Subcutaneous adipose tissue (tissue), 4 donors: Measurements from ENCODE around the gene BAG5. TPM values are rescaled to one million over a fixed set of nuclear protein-coding genes. Genes with fewer than 3 reads are reported as not detected.

Source experiments
- total RNA-seq, 4 donors: library from RNA; depleted of rRNA; stranded (reverse); fragments of >200 nt; gene quantifications; one replicate each; pipeline ENCODE4 v1.1.0, GENCODE V29; 2016
- TF ChIP-seq, protein P1 (sequence below): fragments of 450-650 bp; IDR thresholded peaks from one replicate; pipeline ENCODE4 v1.5.1; 2016; ENCODE audit warnings: low read depth, mild to moderate bottlenecking, control low read depth, antibody characterized with exemption, moderate library complexity

The BAG5 gene
- total RNA-seq, 4 donors from 2014 or later: 35.7 to 53.8 (median 46.9) TPM

DNA sequence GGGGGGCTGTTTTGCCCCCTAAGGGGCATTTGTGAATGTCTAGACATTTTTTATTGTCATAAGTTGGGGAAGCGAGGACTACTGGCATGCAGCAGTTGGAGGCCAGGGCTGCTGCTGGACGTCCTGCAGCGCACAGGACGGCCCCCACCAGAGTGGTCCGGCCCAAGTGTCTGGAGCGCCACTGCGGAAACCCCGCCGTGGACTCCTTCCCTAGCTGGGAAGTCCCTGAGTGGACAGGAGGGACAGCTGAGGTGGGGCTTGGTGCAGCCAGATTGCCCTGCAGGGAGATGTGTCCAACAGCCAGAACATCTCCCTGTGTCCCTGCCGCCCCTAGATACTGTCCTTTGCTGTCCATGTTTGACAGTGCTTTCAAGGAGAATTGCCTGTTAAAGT is 45.3 kb downstream of the BAG5 start:
- TF ChIP-seq, protein P1, sequence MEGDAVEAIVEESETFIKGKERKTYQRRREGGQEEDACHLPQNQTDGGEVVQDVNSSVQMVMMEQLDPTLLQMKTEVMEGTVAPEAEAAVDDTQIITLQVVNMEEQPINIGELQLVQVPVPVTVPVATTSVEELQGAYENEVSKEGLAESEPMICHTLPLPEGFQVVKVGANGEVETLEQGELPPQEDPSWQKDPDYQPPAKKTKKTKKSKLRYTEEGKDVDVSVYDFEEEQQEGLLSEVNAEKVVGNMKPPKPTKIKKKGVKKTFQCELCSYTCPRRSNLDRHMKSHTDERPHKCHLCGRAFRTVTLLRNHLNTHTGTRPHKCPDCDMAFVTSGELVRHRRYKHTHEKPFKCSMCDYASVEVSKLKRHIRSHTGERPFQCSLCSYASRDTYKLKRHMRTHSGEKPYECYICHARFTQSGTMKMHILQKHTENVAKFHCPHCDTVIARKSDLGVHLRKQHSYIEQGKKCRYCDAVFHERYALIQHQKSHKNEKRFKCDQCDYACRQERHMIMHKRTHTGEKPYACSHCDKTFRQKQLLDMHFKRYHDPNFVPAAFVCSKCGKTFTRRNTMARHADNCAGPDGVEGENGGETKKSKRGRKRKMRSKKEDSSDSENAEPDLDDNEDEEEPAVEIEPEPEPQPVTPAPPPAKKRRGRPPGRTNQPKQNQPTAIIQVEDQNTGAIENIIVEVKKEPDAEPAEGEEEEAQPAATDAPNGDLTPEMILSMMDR: no peak

DNA sequence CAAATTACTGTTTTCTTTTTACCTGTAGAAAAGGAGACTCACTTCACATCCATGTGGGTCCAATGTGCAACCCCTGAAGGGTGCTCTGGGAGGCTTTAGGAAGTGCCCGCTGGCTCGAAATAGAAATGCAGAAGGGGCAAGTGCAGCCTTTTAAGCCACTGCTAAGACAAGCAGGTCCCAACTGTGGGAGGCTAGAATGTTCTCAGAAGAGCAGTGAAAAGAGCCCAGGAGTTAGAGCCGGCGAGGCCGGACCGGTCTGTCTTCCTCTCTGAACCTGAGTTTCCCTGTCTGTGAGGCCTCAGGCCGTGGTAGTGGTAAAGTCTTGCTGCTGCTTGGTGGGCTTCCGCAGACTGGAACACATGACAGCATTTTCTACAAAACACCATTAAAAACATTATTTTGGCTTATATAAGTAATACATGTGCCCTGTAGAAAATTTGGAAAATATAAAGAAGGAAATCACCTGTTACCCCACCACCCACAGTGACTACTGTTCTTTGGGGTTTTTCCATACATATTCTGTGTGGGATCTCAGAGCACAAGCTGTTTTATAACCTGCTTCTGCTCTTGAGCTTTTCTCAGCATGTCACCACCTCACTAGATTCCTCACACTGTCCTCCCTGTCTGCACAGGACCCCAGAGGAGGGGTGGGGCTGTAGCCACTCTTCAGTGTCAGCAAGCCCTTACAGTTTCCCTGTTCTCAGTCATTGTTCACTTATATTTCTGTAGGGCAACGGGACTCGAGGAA is 45.9 kb downstream of the BAG5 start:
- TF ChIP-seq, protein P1: no peak

DNA sequence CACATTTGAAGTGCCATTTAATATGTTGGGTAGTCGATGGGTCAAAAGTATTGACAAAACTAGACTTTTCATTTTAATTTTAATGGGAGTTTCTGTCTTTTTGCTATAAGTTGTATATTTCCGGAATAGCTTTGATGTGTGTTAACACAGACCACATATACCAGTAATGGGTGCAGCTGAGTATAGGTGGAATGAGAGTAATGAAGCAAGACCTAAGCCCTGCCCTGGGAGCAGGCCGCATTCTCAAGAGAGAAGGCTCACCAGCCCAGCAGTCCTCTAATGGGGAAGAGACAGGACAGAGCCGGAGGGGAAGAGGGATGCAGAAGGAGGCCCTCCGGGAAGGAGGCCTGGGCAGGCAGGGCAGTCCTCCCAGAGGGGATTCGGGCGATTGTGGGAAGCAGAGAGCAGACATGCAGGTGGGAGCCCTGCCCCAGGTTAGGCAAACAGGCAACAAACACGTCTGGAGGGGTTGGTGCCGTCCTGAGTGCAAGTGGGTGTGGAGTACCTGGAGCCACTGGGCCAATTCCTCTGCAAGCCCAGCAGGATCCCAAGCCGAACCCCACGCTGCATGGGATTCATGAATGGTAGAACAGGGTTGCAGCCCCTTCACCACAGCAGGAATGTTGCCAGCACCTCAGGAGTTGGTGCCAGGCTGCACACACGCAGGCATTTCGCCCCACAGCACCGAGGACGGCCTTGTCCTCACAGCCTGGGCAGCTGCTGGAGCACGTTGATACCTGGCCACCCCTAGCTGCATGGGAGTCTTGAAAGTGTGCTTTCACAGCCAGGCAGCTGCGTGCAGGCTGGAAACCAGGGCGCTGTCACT is 47.6 kb downstream of the BAG5 start:
- TF ChIP-seq, protein P1: no peak

- TF ChIP-seq, protein P1: no peak
These were observed 49.5 kb downstream of the BAG5 start for GRCh38 chr14:103512701-103513611.

DNA sequence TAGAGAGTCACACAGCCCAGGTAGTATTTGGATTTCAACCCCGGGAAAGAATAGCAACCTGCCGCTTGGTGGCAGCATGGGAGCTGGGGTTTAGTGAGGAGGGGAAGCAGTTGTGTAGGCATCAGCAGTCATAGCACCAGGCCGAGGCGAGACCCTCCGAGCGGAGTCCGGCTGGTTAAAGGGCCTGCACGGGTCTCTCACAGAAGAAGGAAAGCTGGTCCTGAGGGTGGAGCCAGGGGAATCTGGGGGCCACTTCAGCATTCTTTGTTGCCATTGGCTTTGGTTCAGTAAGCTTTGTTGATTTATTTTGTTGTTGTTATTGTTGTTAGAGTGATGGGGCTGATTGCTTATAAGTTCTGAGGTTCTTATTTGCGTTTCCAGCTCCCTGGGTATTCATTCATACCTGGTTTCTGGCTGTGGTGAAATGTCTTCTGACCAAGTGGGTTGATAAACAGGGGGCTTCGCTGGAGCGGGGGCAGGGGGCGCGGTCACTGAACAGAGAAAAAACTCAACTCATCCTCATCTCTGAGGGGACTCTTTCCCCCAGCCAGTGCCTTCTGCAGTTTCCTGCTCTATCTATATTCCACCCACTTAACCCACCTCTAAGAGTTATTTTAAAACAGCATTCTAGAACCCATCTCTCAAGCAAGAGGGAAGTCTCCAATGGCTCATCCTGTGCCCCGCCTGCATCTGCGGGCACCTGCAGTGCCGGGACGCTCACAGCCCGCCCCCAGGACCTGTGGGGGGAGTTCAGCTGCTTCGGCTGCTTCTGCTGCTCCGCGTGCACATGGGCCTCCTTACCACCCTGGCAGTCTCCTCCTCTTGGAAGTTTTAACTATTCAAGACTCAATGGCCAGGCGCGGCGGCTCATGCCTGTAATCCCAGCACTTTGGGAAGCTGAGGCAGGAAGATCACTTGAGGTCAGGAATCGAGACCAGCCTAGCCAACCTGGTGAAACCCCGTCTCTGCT is 51.4 kb downstream of the BAG5 start:
- TF ChIP-seq, protein P1: no peak

DNA sequence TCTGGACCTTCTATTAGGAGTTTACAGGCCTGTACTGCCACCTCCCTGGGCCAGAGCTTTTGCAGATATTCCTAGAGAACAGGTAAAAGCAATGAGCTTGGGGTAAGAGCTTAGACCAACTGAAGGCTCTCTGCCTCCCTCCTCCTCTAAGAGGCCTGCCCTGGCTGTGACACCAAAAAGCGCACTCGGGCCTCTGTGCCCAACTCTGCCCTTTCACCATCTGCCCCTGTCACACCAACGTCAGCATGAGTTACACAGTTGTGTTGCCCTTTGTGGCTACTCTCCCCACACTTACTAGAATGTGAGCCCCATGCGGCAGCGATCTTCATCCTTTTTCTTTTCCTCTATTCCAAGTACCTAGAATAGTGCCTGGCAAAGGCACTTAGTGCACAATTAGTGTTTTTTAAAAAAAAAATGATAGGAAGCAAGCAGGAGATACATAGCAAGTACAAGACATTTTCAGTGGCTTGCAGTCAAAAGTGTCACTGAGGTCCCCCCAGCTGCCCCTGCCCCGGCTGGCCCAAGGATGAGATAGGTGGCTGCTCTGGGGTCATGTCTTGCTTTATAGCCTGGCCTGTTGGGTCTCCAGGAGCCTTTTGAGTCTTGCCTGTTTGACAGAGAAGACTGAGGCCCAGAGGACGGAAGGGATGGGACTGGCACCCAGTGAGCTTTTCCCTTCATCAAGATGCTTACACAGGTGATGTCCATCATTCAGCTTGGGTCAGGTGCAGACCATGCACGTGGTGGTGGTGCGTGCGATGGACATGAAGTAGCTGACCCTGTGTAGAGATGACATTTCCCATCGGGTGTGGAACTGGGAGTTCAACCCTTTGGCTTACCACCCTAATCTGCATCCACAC is 52.4 kb downstream of the BAG5 start:
- TF ChIP-seq, protein P1: no peak
